BLaER1 treated with 17β-estradiol and CSF1 and Interleukin-3, amounts not matched to agents 10 nM and 100 nM (cell line): ENCODE measurements around the gene DCAF11.

Experiments used
- H3K27ac ChIP-seq, 11 experiments: shearing (Covaris generic); formaldehyde crosslinking; 2 replicates each; pipeline ENCODE4 v1.8.1; 2022
- H3K27me3 ChIP-seq, 11 experiments: shearing (Covaris generic); formaldehyde crosslinking; 2 replicates each; pipeline ENCODE4 v1.8.1; 2022
- H3K36me3 ChIP-seq, 11 experiments: shearing (Covaris generic); formaldehyde crosslinking; 2 replicates each; pipeline ENCODE4 v1.8.1; 2022
- H3K4me1 ChIP-seq, 10 experiments: shearing (Covaris generic); formaldehyde crosslinking; 2 replicates each; pipeline ENCODE4 v1.8.1; 2022
- H3K4me2 ChIP-seq, 11 experiments: shearing (Covaris generic); formaldehyde crosslinking; 2 replicates each; pipeline ENCODE4 v1.8.1; 2022
- H3K4me3 ChIP-seq, 10 experiments: shearing (Covaris generic); formaldehyde crosslinking; 2 replicates each; pipeline ENCODE4 v1.8.1; 2022
- H3K9ac ChIP-seq, 11 experiments: shearing (Covaris generic); formaldehyde crosslinking; 2 replicates each; pipeline ENCODE4 v1.8.1; 2022
- H3K9me3 ChIP-seq, 11 experiments: shearing (Covaris generic); formaldehyde crosslinking; replicated peaks in 1 of 11; 2 replicates each; pipeline ENCODE4 v1.8.1; 2022
- H4K20me1 ChIP-seq, 11 experiments: shearing (Covaris generic); formaldehyde crosslinking; 2 replicates each; pipeline ENCODE4 v1.8.1; 2022
- Cebpa-rat ChIP-seq, 11 experiments: shearing (Covaris generic); IDR thresholded peaks; 2 replicates each; pipeline ENCODE4 v1.8.1; 2022

Gene DCAF11

DNA sequence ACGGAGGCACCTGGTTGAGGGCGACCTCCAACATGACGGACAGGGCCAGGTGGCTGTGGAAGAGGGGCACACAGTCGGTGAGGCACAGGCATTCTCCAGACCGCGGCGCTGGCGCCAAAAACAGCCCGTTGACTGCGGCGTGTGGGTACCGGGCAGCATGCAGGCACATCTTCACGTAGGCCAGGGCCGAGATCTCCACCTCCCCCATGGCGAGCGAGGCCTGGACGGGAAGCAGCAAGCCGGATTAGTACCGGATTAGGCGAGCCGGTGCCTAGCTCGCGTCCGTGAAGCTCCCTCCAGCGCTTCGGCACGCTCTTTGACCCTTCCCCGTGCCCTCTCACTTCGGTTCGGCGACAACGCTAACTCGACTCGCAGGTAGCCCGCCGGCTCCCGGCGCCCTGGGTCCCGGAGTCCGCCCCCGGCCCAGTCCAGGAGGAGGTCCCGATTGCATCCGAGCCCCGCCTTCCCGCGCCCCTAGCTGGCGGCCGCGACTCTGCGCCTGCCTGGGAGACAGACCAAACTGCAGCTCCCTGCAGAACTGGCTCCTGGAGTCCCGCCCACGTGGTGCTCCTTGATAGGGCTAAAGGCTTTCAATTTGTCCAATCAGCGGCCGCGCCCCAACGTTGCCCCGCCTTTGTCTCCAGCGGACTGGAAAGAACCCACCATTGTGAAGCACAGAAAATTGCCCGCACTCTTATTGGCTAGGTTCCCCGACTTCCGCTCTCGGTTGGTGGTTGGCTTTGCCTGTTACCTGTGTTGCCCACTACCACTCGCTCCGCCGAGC lies 26.7 kb downstream of the DCAF11 start, which contains the start of gene EMC9:
Gene EMC9 (minus strand): TSS at position 495 of the 784 bp plus-strand sequence. CDS start 287 bp downstream, at position 208.
- H3K9ac ChIP-seq = peak within 1 kb of the TSS; percentile 79 to 95 (median 90)
- no peak for TF ChIP-seq Cebpa-rat (IDR thresholded peaks at IDR 0.05)
- peak within 1 kb of the TSS; percentile 64 to 89 (median 82) for H3K4me3 ChIP-seq
- H3K27ac ChIP-seq = peak within 1 kb of the TSS; percentile 44 to 93 (median 86); a peak in 21 of 22 replicates
- no peaks in the 10 kb centered on the region for H3K27me3 ChIP-seq
- peak within 1 kb of the TSS; percentile 85 to 99 (median 96) for H3K4me2 ChIP-seq
- peaks cover 78 to 85% (median 81%) of the 10 kb centered on the region in 10 experiments for H3K4me1 ChIP-seq
- peaks cover 39 to 65% (median 52%) of the 10 kb centered on the region in 11 experiments for H3K36me3 ChIP-seq
- H3K9me3 ChIP-seq = no peaks in the 10 kb centered on the region
- peaks cover 0 to 70% (median 45%) of the 10 kb centered on the region in 11 experiments; a peak in 17 of 22 replicates for H4K20me1 ChIP-seq

DNA sequence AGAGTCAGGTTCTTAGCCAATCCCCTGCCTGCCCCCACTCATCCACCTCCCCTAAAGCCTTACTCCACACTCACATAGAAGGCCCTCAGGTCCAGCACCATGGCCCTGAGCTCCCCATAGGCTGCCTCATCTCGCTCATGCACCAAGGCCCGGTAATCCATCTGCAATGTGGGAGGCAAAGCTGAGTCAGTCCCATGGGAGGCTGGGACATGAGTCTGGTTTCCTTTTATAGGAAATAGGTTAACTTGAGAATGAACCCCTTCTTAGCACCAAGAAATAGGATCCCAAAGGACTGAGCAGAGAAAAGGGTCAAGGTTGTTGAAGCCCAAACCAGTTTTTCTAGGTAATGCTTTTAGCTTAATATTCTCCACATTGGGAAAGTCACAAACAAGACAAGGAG lies 28.9 kb downstream of the DCAF11 start:
- no peak for TF ChIP-seq Cebpa-rat (IDR thresholded peaks at IDR 0.05)
- H3K4me2 ChIP-seq = peak overlapping the region; percentile 25 to 98 (median 90); a peak in 21 of 22 replicates
- peaks cover 0 to 58% (median 35%) of the 10 kb centered on the region in 11 experiments; a peak in 18 of 22 replicates for H4K20me1 ChIP-seq

DNA sequence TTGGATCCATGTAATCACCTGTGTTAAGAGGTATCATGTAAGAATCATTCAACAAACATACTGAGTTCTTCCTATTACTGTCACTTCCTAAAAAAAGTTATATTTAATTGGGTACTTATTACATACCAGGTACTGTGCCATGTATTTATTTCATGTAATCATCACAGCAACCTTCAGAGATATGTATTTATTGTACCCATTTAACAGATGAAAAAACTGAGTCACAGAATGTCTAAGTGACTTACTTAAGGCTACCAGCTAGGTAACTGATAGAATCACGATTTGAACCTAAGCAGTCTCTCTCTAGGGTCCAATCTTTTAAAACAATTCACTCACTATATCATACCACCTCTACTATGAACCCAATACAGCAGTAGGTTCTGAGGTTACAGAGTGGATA lies 29.9 kb downstream of the DCAF11 start:
- H4K20me1 ChIP-seq = peaks cover 0 to 59% (median 36%) of the 10 kb centered on the region in 11 experiments; a peak in 18 of 22 replicates
- H3K4me2 ChIP-seq = peak overlapping the region in 10 of 11 experiments; percentile 85 to 98 (median 96); a peak in 20 of 22 replicates
- no peaks in the 10 kb centered on the region for H3K9me3 ChIP-seq
- no peak overlapping the region for H3K9ac ChIP-seq
- no peak for TF ChIP-seq Cebpa-rat (IDR thresholded peaks at IDR 0.05)
- H3K27me3 ChIP-seq = no peaks in the 10 kb centered on the region
- H3K27ac ChIP-seq = peak overlapping the region in 1 of 11 experiments; percentile 5; a peak in 1 of 22 replicates
- H3K4me1 ChIP-seq = peaks cover 64 to 69% (median 67%) of the 10 kb centered on the region in 10 experiments
- H3K36me3 ChIP-seq = peaks cover 24 to 51% (median 40%) of the 10 kb centered on the region in 11 experiments
- peak overlapping the region in 3 of 10 experiments; percentile 46 to 99 (median 98); a peak in 3 of 20 replicates for H3K4me3 ChIP-seq

More for the DNA sequence above, 28.9 kb downstream of the DCAF11 start:
- Histone ChIP-seq H3K9ac (peak overlapping the region in 6 of 11 experiments; percentile 10 to 48 (median 39); a peak in 10 of 22 replicates), H3K4me1 (peaks cover 64 to 72% (median 67%) of the 10 kb centered on the region in 10 experiments), H3K27me3 (no peaks in the 10 kb centered on the region), H3K27ac (peak overlapping the region in 3 of 11 experiments; percentile 5 to 31 (median 20); a peak in 2 of 22 replicates), H3K9me3 (no peaks in the 10 kb centered on the region), H3K36me3 (peaks cover 26 to 51% (median 40%) of the 10 kb centered on the region in 11 experiments), H3K4me3 (peak overlapping the region in 5 of 10 experiments; percentile 14 to 46 (median 30); a peak in 6 of 20 replicates)

DNA sequence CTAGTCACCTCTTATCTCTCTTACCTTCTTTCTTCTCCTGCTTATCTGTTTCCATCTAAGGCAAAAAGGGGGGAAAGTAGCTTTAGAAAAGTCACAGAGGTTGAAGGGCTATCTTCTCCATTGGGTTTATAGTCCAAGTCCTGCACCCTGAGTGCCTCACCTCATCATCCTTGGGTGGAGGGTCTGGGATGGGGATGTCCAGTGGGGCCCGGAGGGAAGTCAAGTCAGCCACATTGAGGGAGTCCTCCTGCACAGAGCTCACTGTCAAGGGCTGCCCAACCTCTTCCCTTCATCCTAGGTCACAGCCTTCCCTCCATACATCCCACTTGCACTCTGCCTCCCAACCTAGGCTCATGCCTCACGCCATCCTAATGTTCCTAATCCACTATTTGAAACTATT lies 30.6 kb downstream of the DCAF11 start:
- peaks cover 3 to 59% (median 39%) of the 10 kb centered on the region in 11 experiments; a peak in 18 of 22 replicates for H4K20me1 ChIP-seq
- peak overlapping the region in 6 of 11 experiments; percentile 83 to 94 (median 88); a peak in 7 of 22 replicates for H3K27ac ChIP-seq
- no peaks in the 10 kb centered on the region for H3K27me3 ChIP-seq
- peak overlapping the region in 9 of 11 experiments; percentile 89 to 96 (median 91); a peak in 19 of 22 replicates for H3K9ac ChIP-seq
- peaks cover 59 to 66% (median 61%) of the 10 kb centered on the region in 10 experiments for H3K4me1 ChIP-seq
- peak overlapping the region; percentile 88 to 99 (median 92) for H3K4me3 ChIP-seq
- H3K9me3 ChIP-seq = no peaks in the 10 kb centered on the region
- peaks cover 29 to 54% (median 44%) of the 10 kb centered on the region in 11 experiments for H3K36me3 ChIP-seq
- H3K4me2 ChIP-seq = peak overlapping the region; percentile 85 to 98 (median 95)
- no peak for TF ChIP-seq Cebpa-rat (IDR thresholded peaks at IDR 0.05)

DNA sequence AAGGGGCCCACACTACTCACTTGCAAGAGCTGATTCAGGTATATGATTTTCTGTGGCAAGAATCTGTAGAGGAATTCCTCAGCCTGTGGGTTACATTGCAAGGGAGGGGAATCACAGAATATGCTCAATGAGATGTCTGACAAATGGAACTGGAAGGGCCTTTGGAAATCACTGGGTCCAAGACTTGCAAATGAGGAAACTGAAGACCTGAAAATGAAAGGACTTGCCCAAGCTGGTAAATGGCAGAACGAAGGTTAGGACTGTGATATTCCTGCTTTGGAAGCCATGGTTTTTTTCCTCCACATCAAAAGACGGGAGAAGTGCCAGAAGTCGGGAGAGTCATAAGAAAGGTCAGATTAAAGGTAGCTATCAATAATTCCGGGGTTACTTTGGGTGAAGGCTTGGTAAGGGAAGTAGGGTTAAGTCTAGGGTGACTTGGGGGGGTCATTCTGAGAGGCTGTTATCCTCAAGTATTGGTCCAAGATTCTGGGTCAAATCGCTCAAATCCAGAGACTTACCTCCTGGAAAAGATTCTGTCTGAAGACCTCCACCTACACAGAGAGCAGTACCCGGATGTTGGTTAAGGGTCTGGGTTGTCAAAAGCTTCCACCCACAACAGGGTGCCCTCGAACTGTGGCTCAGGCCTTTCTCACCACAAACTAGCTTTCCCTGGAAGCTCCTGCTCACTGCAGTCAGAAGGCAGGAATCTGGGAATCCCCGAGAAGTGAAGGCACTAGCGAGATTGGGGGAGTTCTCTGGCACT lies 31.3 kb downstream of the DCAF11 start:
- Histone ChIP-seq H3K36me3 (peaks cover 35 to 60% (median 51%) of the 10 kb centered on the region in 11 experiments), H3K9ac (peak overlapping the region; percentile 79 to 96 (median 90)), H3K27ac (peak overlapping the region; percentile 27 to 94 (median 88); a peak in 21 of 22 replicates)

DNA sequence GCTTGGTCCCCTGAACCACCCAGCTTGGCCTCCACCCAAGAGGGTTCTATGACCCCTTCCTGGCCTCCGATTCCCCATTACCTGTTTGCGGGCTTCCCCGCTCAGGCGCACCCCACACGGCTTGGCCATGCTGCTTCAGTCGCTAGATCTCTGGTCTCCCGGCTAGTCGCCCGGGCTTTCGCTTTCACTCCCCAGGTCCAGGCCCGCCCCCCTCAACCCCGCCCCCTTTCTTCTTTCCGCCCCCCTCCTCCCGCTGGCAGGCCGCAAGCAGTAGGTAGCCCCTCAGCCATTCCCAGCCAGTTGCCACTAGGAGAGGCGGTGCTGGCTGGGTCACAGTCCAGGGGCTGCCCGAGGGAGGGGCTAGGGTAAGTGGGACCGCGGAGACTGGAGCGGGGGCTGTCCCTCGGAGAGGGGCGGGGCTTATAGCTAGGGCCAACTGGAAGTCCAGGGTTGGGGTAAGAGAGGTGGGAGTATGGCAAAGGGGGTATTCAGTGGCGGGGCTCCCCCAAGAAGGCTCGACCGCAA lies 31.9 kb downstream of the DCAF11 start, which contains the start of gene PSME2:
Gene PSME2 (minus strand): TSS at position 158 of the 525 bp plus-strand sequence. CDS start 29 bp downstream, at position 129.
- peaks cover 57 to 74% (median 59%) of the 10 kb centered on the region in 10 experiments for H3K4me1 ChIP-seq
- no peaks in the 10 kb centered on the region for H3K27me3 ChIP-seq
- H3K4me2 ChIP-seq = peak within 1 kb of the TSS; percentile 95 to 100 (median 97)
- no peaks in the 10 kb centered on the region for H3K9me3 ChIP-seq
- peak within 1 kb of the TSS; percentile 88 to 99 (median 92) for H3K4me3 ChIP-seq
- H3K27ac ChIP-seq = peak within 1 kb of the TSS; percentile 57 to 94 (median 88)
- peak within 1 kb of the TSS; percentile 87 to 96 (median 90) for H3K9ac ChIP-seq
- H4K20me1 ChIP-seq = peaks cover 4 to 63% (median 48%) of the 10 kb centered on the region in 11 experiments; a peak in 18 of 22 replicates
- peaks cover 42 to 67% (median 57%) of the 10 kb centered on the region in 11 experiments for H3K36me3 ChIP-seq
- no peak for TF ChIP-seq Cebpa-rat (IDR thresholded peaks at IDR 0.05)

More for the DNA sequence above, 31.3 kb downstream of the DCAF11 start:
- Histone ChIP-seq H3K4me2 (peak overlapping the region; percentile 85 to 98 (median 95)), H4K20me1 (peaks cover 4 to 59% (median 43%) of the 10 kb centered on the region in 11 experiments; a peak in 18 of 22 replicates), H3K27me3 (no peaks in the 10 kb centered on the region), H3K4me1 (peaks cover 57 to 72% (median 59%) of the 10 kb centered on the region in 10 experiments), H3K9me3 (no peaks in the 10 kb centered on the region), H3K4me3 (peak overlapping the region; percentile 88 to 99 (median 92))
- no peak for TF ChIP-seq Cebpa-rat (IDR thresholded peaks at IDR 0.05)

DNA sequence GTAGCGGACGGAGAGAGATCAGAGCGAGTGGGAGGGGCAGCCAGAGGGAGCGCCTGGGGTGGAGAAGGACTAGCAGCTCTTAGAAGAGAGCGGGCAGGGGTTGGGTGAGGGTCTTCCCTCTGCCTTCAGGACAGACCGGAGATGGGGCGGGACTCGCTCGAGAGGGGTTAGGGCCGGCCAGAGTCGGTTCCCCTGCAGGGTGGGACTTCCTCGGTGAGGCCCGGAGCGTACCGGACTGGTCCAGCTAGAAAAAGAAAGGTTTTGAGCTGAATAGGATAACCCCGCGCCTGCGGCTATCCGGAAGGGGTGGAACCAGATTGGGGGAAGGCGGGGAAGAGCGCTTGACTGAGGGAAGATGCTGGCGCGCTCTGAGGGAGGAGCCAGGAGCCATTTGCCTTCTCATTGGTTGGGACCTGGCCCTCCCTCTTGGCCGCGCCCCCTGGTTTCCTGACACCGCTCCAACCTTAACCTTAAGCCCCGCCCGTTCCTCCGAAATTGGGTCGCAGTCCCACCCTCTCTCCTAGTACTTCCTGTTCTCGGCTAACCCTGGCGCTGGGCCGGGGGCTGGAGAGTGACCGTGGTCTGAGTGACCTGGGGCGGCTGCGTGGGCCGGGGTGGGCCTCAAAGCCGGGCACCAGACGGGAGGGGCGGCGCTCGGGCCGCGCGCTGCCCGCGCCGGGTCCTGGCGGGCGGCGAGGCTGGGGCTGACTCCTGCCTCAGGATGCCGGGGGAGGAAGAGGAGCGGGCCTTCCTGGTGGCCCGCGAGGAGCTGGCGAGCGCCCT lies 32.6 kb downstream of the DCAF11 start, which contains the start of gene RNF31:
Gene RNF31 (plus strand): TSS at position 521 of the 783 bp plus-strand sequence. CDS start 201 bp downstream, at position 722.
- Histone ChIP-seq H3K4me3 (peak within 1 kb of the TSS; percentile 88 to 99 (median 92)), H3K9me3 (no peaks in the 10 kb centered on the region), H3K27ac (peak within 1 kb of the TSS; percentile 57 to 94 (median 88)), H3K27me3 (no peaks in the 10 kb centered on the region), H3K9ac (peak within 1 kb of the TSS; percentile 87 to 96 (median 90)), H3K36me3 (peaks cover 48 to 73% (median 64%) of the 10 kb centered on the region in 11 experiments), H3K4me1 (peaks cover 52 to 69% (median 54%) of the 10 kb centered on the region in 10 experiments), H4K20me1 (peaks cover 4 to 68% (median 53%) of the 10 kb centered on the region in 11 experiments; a peak in 18 of 22 replicates), H3K4me2 (peak within 1 kb of the TSS; percentile 95 to 100 (median 97))
- no peak for TF ChIP-seq Cebpa-rat (IDR thresholded peaks at IDR 0.05)
